ENCODE data around the gene UMODL1. TPM values are rescaled to one million over a fixed set of nuclear protein-coding genes. Genes with fewer than 3 reads are reported as not detected.

UMODL1 gene
- total and polyA plus RNA-seq, 12 donors: 0.10 to 0.79 (median 0.17) TPM; not detected in 9

DNA sequence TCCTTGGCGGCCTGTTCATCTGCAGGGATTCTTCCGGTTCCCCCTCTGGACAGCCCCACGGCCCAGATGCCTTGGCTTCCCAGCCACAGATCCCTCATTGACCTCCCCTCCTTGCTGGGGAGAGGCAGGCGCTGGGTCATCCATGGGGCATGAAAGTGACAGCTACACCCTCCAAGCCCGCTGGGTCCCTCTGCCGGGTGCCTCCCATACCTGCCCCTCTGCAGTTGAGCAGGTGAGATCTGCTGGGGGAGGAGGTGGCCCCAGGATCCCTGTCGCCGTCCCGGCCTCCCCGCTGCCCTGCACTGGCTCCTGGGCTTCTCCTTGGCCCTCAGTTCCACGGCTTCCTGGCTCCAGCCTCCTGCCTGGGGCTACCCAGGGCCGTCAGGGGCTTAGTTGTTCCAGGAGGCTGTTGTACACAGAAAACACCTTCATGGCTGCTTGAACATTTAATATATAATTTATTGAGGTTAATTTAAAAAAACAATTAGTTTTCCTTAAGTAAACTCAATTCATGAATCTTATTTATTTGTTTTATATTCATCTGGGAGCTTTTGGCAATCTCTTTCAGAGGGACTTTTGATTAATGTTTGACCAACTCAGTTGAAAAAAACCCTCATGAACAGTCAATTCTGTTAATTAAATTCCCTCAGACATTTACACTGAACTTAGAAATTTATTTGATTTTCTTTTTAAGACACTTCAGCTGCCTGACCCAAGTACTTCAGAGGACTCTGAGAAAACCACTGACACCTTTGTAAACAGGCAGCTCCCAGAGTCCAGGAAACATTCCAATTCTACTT is 80.2 kb downstream of the UMODL1 start:
- intact Hi-C loops (cut with DNase I): no loop called here
- H3K9me3 ChIP-seq (replicated peaks in 1 of 3): no peaks in the 10 kb centered on the region
- WGBS, 4 donors: 73 to 90% (median 86%) methylated on average over 10 to 12 of the region's 12 CpGs
- no peak for TF ChIP-seq POLR2A (IDR thresholded peaks at IDR 0.05)
- TF ChIP-seq, protein P1, sequence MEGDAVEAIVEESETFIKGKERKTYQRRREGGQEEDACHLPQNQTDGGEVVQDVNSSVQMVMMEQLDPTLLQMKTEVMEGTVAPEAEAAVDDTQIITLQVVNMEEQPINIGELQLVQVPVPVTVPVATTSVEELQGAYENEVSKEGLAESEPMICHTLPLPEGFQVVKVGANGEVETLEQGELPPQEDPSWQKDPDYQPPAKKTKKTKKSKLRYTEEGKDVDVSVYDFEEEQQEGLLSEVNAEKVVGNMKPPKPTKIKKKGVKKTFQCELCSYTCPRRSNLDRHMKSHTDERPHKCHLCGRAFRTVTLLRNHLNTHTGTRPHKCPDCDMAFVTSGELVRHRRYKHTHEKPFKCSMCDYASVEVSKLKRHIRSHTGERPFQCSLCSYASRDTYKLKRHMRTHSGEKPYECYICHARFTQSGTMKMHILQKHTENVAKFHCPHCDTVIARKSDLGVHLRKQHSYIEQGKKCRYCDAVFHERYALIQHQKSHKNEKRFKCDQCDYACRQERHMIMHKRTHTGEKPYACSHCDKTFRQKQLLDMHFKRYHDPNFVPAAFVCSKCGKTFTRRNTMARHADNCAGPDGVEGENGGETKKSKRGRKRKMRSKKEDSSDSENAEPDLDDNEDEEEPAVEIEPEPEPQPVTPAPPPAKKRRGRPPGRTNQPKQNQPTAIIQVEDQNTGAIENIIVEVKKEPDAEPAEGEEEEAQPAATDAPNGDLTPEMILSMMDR (IDR thresholded peaks at IDR 0.05): no peak
- peak in 2 of 7 donors; percentile 10 to 15 for DNase-seq
- H3K36me3 ChIP-seq (replicated peaks in 1 of 2): no peaks in the 10 kb centered on the region
- no peak overlapping the region for H3K4me3 ChIP-seq
- no peak overlapping the region for H3K27ac ChIP-seq
- H3K27me3 ChIP-seq: no peaks in the 10 kb centered on the region
- no peaks in the 10 kb centered on the region for H3K4me1 ChIP-seq (replicated peaks in 1 of 2)

- no peaks in the 10 kb centered on the region for H3K9me3 ChIP-seq (replicated peaks in 1 of 3)
- no peaks in the 10 kb centered on the region for H3K27me3 ChIP-seq
- DNase-seq: no peak
- H3K4me3 ChIP-seq: no peak overlapping the region
- TF ChIP-seq, protein P1 (IDR thresholded peaks at IDR 0.05): no peak
- TF ChIP-seq POLR2A (IDR thresholded peaks at IDR 0.05): no peak
- H3K27ac ChIP-seq: no peak overlapping the region
- no peaks in the 10 kb centered on the region for H3K4me1 ChIP-seq (replicated peaks in 1 of 2)
- H3K36me3 ChIP-seq (replicated peaks in 1 of 2): no peaks in the 10 kb centered on the region
- intact Hi-C loops (cut with DNase I): no loop called here
These were observed 80.8 kb downstream of the UMODL1 start for GRCh38 chr21:42151948-42152220.

DNA sequence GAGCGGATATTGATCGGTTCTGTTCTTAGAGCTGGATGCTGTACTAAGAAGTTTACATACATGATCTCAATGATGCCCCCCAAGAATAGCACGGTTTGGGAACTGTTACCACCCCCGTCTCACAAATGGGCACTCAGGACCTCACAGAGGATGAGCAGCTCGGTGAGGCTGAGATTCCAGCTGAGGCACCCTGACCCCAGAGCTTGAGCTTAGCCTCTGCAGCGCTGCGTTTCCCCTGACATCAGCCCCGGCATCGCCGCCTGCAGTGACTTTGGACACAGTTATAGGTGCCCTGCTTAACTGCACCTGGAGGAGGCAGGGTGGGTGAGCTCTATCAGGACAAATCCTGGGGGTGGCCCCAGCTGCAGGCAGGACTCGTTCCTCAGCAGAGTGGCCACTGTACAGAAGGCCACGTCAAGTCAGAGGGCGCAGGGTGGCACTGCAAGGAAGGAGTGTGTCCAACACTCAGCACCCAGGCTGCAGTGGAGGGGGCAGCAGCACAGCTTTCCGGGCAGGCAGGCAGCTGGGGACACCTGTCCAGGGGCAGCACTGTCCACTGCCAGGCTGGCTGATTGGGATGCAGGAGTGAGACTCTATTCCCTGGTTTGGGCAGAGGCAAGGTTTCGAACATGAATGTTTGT is 82.0 kb downstream of the UMODL1 start:
- Histone ChIP-seq H3K4me3 (no peak overlapping the region), H3K27ac (no peak overlapping the region), H3K27me3 (no peaks in the 10 kb centered on the region), H3K36me3 (replicated peaks in 1 of 2) (no peaks in the 10 kb centered on the region), H3K9me3 (replicated peaks in 1 of 3) (no peaks in the 10 kb centered on the region), H3K4me1 (replicated peaks in 1 of 2) (no peaks in the 10 kb centered on the region)
- TF ChIP-seq POLR2A (IDR thresholded peaks at IDR 0.05): no peak
- TF ChIP-seq, protein P1 (IDR thresholded peaks at IDR 0.05): no peak
- 92 to 95% (median 94%) methylated on average over 7 to 15 of the region's 15 CpGs for WGBS, 4 donors
- DNase-seq: peak in 1 of 7 donors; percentile 21
- intact Hi-C loops (cut with DNase I): no loop called here

DNA sequence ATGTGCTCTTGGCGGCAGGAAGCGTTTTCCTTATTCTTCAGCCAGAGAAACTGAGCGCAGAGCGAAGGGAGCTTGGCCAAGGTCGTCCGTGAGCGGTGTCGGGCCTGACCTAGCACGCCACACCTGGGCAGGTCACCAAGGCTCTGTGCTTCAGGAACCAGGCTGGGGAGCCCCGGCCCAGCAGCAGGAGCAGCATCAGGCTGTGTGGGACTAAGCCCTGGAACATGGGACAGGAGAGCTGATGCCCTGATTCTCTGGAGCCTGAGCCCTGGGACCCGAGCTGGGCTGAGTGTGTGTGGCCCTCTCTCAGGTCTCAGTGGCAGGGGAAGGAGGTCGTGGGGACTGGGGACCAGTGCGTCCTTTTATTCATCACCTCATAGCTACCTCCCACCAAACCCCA is 82.6 kb downstream of the UMODL1 start:
- no peak overlapping the region for H3K4me3 ChIP-seq
- intact Hi-C loops (cut with DNase I): no loop called here
- DNase-seq: peak in 1 of 7 donors; percentile 41
- no peak overlapping the region for H3K27ac ChIP-seq
- no peaks in the 10 kb centered on the region for H3K4me1 ChIP-seq (replicated peaks in 1 of 2)
- TF ChIP-seq, protein P1 (IDR thresholded peaks at IDR 0.05): no peak
- TF ChIP-seq POLR2A (IDR thresholded peaks at IDR 0.05): no peak
- 76 to 88% (median 85%) methylated on average over 6 to 13 of the region's 13 CpGs for WGBS, 4 donors
- no peaks in the 10 kb centered on the region for H3K36me3 ChIP-seq (replicated peaks in 1 of 2)
- H3K27me3 ChIP-seq: no peaks in the 10 kb centered on the region
- no peaks in the 10 kb centered on the region for H3K9me3 ChIP-seq (replicated peaks in 1 of 3)

Data from adrenal gland (tissue), 12 donors.